GM20000 (cell line): ENCODE measurements around the gene ALOX15B.

ENCODE experiments used
- DNase-seq: peaks from one replicate; pipeline ENCODE4 v3.0.0; 2012; ENCODE audit warnings: low spot score
- TF ChIP-seq, protein P1 (sequence below): IDR thresholded peaks from 2 replicates; pipeline ENCODE4 v1.5.1; 2012; ENCODE audit warnings: mild to moderate bottlenecking, control low read depth; ENCODE audit errors: extremely low read depth, missing control alignments

Gene ALOX15B, protein sequence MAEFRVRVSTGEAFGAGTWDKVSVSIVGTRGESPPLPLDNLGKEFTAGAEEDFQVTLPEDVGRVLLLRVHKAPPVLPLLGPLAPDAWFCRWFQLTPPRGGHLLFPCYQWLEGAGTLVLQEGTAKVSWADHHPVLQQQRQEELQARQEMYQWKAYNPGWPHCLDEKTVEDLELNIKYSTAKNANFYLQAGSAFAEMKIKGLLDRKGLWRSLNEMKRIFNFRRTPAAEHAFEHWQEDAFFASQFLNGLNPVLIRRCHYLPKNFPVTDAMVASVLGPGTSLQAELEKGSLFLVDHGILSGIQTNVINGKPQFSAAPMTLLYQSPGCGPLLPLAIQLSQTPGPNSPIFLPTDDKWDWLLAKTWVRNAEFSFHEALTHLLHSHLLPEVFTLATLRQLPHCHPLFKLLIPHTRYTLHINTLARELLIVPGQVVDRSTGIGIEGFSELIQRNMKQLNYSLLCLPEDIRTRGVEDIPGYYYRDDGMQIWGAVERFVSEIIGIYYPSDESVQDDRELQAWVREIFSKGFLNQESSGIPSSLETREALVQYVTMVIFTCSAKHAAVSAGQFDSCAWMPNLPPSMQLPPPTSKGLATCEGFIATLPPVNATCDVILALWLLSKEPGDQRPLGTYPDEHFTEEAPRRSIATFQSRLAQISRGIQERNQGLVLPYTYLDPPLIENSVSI

DNA sequence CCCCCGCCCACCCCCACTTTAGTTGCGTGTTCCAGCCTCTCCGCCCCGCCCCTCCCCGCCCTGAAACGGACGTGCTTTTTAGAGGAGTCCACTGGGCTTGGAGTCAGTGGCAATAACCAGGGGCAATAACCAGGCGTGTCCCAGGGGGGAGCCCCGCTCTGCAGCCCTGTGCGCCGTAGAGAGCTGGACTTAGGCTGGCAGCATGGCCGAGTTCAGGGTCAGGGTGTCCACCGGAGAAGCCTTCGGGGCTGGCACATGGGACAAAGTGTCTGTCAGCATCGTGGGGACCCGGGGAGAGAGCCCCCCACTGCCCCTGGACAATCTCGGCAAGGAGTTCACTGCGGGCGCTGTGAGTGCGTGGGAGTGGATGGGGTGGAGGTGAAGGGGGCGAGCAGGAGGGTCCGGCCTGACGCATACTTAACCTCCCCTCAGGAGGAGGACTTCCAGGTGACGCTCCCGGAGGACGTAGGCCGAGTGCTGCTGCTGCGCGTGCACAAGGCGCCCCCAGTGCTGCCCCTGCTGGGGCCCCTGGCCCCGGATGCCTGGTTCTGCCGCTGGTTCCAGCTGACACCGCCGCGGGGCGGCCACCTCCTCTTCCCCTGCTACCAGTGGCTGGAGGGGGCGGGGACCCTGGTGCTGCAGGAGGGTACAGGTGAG lies at the start of gene ALOX15B:
TSS of gene ALOX15B (plus strand) at position 106 of the 657 bp plus-strand sequence. CDS start at position 203, 97 bp downstream.
- DNase-seq: no peak
- TF ChIP-seq, protein P1, sequence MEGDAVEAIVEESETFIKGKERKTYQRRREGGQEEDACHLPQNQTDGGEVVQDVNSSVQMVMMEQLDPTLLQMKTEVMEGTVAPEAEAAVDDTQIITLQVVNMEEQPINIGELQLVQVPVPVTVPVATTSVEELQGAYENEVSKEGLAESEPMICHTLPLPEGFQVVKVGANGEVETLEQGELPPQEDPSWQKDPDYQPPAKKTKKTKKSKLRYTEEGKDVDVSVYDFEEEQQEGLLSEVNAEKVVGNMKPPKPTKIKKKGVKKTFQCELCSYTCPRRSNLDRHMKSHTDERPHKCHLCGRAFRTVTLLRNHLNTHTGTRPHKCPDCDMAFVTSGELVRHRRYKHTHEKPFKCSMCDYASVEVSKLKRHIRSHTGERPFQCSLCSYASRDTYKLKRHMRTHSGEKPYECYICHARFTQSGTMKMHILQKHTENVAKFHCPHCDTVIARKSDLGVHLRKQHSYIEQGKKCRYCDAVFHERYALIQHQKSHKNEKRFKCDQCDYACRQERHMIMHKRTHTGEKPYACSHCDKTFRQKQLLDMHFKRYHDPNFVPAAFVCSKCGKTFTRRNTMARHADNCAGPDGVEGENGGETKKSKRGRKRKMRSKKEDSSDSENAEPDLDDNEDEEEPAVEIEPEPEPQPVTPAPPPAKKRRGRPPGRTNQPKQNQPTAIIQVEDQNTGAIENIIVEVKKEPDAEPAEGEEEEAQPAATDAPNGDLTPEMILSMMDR: no peak

DNA sequence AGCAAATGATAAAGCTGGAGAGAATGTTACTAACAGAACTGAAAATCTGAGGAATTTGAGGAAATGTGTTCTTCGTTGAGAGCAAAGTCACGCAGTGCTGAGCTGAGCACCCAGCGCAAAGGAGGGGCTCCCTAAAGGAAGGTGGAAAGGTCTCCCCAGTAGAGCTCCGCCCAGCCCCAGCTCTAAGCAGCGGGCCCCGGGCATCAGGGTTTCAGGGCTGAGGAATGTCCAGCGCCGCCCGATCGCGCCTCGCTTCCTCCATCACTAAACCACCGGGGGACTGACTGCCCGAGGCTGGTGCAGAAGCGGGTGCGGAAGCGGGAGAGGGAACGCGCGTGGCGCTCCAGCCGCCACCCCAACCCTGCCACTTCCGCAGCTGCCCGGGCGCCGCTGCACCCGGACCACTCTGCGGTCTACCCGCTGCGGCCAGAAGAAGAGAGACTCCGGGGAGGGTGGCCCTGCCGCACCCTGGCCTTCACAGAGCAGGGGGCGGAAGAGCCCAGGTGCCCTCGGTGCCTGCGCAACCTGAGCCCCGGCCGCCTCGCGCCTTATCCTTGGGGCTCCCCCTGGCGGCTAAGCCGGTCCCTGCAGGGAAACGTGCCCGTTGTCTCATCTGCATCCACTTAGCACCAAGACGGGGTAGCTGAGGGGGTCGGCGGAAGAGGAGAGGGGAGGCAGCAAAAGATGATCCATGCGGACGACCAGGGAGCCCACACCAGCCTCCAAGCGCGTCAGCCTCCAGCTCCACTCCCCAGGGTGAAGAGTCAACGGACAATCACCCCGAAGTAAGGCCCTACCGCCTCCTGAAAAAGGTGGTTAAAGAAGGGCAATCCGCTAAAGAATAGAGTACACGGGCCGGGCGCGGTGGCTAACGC lies 48.8 kb upstream of the ALOX15B start:
- peak; percentile 91 for DNase-seq
- TF ChIP-seq, protein P1: peak; percentile 98

DNA sequence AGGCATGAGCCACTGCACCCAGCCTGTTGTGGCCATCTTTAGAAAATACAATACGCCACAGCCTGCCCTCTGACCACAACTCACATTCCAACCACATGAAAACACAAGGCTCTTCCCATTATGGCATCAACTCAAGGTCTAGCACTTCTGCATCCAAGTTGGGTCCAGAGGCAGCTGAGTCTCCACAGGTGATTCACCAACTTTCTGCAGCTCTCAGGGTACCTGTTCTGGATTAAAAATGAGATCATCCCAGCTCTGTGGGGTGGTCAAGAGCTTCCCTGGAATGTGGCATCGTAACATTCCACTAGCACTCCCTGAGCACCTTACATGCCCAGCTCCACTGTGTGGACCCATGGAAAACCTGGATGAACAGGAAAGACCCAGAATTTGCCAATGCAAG lies 46.3 kb upstream of the ALOX15B start:
- DNase-seq: no peak
- TF ChIP-seq, protein P1: no peak

DNA sequence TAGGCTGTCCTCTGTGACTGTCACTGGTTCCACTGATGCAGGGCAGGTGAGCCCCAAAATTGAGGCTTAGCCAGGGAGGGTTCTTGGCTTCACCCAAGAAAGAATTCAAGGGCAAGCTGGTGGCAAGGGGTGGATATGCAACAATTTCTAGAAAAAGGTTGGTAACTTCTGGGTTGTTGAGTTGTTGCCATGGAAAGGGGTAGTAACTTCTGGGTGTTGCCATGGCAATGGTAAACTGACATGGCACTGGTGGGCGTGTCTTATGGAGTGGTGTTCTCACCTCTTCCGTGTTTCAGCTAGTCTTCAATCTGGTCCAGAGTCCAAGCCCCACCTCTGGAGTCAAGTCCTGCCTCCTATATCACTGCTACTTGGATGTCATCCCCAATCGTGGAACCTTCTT lies 45.9 kb upstream of the ALOX15B start:
- TF ChIP-seq, protein P1: no peak
- no peak for DNase-seq

DNA sequence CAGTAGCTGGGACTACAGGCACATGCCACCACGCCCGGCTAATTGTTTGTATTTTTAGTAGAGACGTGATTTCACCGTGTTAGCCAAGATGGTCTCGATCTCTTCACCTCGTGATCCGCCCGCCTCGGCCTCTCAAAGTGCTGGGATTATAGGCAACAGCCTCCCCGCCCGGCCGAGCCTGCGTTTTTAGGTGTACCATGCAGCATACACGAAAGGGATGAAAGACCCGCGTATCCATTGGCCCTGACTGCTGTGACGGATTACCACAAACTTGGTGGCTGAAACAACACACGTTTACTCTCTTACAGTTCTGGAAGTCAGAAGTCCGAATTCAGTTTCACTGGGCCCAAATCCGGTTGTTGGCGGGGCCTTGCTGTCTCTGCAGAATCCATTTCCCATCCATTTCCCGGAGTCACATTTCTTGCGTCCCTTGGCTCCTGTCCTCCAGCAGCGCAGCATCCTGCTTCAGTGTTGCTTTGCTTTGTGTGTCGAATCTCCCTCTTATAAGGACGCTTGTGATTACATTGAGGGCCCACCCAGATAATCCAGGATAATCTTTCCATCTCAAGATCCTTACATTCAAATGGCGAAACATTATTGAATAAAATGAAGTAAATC lies 44.8 kb upstream of the ALOX15B start:
- TF ChIP-seq, protein P1: no peak
- no peak for DNase-seq

DNA sequence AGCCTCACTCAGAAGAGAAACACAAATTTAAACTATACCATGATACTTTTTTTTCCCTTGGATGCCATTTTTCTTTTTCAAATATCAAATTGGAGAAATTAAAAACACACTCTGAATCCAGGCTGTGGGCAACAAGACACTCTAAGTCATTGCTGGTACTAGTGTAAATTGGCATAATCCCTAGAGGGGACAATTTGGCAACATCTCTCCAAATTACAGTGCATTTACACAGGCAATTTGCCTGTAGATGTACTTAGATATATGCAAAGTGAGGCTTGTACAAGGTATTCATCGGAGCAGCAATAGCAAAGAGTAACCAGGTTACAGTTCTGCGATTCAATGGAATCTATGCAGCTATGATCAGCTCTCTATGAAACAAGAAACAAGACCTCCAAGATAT lies 43.1 kb upstream of the ALOX15B start:
- DNase-seq: no peak
- TF ChIP-seq, protein P1: no peak
